CD4-positive, alpha-beta T cell treated with Interleukin-17A for 1 hour (primary cell): Measurements from ENCODE around the gene GALNT2.

Experiments used
- DNase-seq: peaks from one replicate; pipeline ENCODE4 v3.0.0-alpha.2; 2020

GALNT2 gene

DNA sequence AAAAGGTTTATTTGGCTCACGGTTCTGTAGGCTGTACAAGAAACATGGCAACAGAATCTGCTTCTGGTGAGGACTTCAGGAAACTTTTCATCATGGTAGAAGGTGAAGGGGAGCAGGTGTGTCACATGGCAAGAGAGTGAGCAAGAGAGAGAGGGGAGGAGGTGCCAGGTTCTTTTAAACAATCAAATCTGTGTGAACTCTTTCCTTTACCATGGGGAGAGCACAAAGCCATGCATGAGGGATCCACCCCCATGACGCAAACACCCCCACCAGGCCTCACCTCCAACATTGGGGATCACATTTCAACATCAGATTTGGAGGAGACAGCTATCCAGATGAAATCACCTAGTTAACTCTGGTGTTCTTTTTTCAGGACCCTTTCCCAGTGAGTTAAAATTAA, 103.6 kb downstream of the GALNT2 start:
- DNase-seq, result no peak

DNA sequence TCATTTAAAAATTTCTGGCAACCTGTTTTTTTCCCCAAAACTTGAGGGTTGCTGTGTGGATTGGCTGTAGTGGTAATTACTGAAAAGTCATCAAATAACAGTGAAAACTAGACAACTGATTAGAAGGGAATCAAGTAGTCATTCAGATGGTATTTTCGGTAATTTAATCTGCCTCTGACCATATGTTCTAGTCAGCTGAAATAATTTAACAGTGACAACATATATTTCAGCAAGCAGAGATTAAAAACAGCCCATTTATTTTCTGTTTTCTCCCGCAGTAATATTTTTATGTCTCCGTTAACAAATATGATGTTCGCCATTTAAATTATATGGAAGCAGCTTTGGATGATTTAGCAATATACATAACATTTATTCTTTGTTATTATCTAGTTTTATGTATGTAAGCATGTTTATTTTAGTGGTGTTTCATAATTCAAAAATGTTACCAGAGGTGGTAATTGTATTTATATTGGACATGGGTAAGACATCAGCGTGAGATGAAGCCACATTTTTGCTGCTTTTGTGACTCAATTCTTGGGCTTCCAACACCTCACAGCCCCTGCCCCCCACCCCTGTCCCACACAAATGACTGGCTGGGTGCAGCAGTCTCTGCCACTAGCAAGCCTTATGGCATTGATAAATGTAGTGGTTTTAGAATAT, 104.4 kb downstream of the GALNT2 start:
- no peak for DNase-seq

DNA sequence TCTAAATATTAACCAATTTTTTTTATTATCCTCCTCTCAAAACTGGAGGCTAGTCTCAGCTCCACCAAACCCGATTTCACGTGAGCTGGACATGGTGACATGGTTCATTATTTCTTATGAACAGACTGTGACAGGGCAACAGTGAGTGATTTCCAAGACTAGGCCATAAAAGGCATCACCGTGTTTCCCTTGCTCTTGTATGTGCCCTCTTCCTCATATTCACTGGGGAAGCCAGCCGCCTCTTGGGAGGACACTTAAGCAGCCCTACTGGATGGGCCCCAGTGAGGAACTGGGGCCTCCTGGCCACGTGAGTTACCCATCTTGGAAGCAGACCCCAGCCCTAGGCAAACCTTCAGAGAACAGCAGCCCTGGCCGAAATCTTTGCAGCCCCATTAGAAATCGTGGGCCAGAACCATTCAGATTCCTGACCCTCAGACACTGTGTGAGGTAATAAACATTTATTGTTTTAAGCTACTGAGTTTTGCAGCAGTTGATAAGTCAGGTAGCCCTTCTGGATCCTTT, 105.0 kb downstream of the GALNT2 start:
- DNase-seq, result no peak

DNA sequence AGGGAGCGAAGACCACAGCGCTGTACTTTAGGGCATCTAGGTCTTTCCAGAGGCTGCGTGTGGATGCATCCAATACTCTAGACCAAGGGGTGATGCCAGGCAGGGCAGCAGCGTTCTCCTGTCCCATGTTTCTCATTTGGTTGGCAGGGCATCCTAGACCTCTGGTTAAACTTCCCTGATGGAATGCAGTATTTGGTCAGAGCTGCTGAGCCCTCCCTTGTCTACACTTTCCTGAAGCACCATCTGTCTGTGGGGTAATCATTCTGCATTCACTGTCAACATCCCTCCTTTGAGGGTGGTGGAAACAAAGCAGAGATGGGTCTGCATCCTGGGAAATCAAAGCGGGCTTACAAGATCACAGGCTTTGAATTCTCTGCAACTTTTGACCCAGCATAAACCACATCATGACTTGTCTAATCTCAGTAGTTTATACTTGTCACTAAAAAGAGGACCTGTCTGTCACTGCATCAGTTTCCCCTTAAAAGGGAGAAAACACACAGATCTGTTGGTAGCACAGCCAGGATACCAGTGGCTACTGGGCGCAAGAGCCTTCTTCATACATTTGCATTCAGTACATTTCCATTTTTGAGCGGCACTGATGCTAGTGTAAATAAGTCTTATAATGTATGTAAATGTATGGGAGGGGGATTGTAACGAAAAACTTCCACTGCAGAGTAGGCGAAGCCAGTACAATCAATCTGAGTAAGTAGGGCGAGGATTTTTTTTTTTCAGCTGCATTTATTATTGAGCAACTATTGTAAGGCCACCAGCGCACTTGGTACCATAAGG, 106.3 kb downstream of the GALNT2 start:
- DNase-seq, result no peak

DNA sequence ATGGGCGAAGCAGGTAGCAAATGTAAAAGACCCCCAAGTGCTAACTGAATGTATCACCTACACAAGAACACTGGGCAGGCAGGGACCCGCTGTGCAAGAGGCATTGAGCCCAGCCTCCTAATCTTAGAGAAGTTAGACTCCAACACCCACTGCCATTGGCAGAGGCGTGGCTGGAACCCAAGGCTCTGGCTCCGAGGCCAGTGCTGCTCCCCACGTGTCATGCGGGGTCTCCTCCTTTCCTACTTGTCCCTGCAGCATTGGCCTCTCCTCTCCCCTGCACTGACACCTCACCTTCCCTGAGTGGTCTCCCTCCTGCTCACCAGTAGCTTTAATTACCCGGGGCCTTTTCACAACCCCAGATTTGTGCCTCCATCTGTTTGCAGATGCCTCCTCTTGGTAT, 107.0 kb downstream of the GALNT2 start:
- no peak for DNase-seq

DNA sequence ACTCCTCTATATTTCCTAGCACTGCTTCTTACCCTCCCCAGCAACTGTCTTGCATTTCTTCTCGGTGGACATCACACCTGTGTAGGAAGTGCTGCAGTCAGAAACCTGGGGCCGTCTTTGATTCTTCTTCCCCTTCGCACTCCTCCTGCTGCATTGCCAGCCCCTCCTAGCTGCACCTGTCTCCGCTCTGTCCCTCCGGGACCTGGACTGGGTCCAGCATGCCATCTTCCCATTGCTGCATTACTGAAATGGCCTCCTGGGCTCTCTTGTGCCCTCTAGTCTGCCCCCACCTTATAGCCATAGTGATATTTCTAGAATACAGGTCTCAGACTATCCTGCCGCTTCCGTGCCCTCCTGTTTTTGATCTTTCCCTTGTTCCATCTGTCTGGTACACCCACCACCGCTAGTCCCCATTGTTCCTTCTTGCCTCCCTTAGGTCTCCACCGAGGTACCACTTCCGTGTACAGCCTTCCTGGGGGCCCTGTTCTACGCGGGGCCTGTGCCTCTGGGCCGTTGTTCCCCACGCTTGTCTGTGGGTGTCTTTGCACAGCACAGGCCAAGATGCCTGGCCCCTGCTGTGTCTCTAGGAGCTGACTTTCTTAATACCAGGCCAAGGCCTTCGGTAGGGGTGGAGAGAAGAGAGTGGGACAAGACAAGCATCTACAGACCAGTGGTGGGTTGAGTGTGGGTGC, 107.6 kb downstream of the GALNT2 start:
- no peak for DNase-seq

DNA sequence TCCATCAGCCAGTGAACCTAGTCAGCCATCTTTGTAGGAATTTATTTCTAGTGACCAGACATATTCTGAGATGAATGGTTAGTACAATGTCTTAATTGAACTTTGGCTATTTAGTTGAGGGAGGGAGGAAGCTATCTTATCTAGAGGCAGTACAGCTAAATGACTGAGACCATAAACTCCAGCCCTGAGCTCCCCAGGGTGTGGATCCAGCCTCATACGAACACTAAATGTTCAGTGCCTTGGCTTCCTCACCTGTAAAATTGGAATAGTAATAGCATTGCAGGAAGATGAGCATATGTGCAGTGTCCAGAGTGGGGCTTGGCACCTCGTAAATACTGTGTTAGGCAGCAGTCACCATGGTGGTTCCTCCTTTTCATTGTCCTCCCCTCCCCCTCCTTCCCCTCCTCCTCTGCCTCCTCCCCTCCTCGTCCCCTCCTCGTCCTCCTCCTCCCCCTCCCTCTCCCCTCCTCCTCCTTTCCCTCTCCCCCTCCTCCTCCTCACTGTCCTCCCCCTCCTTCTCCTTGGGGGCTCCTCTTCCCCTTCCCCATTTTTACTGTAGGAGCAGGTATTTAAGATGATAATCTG, 108.2 kb downstream of the GALNT2 start:
- DNase-seq, result no peak

DNA sequence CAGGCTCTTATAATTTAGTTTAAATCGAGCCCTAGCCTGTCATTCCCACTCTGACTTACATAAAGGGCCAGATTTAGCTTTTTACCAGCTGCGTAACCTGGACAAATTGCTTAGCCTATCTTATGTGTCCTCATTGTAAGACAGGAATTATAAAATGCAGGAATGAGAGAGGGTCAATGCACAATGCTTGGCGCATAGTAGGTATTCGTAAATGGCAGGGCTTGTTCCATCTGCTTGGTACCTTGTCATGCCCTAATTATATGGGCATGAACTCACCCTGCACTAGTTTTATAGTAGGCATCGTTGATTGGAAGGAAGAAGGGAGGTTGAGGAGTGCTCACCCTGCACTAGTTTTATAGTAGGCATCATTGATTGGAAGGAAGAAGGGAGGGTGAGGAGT, 108.8 kb downstream of the GALNT2 start:
- no peak for DNase-seq

DNA sequence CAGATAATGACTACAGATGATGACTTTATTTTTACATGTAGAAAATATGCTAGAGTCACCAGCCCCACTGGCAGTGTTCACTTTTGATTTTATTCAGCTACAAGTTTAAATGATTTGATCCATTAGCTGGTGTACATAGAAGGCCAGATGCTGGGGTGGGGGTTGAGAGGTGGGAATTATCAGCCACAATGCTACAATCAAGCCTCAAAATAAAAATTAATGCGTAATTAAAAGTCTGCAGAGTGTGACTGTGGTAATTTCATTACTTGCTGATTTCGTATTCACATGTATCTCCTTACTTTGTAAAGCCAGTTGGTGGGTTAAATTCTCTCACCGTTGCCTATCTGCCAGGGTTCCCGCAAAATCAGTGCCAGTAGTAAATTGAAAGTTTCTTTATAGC, 109.3 kb downstream of the GALNT2 start:
- DNase-seq, result no peak

DNA sequence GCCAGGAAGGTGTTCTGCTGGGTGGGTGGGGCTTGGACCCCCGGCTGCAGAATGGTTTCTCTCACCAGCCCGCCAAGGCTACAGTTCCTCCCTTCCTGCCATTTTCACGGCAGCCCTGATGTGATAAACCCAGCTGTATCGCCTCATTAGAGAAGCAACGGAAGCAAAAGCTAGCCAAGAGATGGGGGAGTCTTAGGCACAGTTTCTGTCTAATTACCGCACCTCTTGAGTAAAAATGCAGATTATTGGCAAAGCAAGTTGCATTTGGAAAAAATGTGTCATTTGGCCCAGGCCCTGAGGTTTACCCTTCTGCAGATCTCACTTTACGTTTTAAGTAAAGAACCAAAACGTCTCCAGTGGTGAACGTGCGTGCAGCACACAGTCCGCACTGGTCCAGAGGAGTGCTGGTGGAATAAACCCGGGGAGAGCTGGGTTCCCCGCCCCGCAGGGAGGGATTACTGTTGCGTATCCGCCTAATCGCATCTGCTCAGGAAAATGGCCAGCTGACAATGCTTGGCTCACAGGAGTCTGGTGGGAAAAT, 109.9 kb downstream of the GALNT2 start:
- DNase-seq, result no peak

DNA sequence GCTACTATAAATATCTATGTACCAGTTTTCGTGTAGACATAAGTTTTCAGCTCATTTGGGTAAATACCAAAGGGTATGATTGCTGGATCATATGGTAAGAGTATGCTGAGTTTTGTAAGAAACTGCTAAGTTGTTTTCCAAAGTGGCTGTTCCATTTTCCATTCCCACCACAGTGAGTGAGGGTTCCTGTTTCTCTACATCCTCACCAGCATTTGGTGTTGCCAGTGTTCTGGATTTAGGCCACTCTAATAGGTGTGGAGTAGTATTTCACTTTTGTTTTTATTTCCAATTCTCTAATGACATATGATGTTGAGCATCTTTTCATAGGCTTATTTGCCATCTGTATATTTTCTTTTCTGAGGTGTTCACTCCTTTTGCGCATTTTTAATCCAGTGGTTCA, 112.2 kb downstream of the GALNT2 start:
- DNase-seq, result no peak

DNA sequence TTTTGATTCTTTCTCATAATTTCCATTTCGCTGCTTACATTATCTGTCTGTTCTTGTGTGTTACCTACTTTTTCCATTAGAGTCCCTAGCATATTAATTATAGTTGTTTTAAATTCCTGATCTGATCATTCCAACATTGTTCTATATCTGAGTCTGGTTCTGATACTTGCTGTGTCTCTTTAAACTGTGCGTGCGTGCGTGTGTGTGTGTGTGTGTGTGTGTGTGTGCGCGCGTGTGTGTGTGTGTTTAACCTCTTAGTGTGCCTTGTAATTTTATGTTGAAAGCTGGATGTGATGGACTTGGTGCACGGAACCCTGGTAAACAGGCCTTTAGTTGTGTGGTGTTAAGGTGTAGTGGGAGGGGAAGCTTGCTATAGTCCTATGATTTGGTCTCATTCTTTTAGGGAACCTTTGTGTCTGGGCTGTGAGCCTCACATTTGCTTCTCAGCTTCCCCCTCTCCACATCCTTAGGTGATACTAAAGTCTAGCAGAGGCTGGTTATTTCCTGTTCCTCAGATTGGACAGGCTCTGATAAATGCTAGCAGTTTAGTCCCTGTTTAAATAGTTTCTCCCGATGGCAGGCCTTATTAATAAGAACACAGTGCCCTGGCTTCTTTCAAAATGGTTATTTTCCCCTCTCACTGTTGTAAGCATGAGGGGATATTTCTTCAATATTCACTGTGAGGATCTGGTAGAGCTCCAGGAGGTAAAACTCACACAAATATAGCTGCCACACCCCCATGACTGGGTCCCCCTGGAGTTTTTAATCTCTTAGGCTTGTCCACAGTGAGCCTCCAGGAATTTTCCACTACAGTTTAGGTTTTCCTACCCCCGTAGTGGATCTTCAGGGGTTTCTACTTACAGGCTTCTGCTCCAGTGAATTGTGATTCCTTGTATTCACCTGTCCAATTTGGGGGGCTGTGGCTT, 118.3 kb downstream of the GALNT2 start:
- no peak for DNase-seq

DNA sequence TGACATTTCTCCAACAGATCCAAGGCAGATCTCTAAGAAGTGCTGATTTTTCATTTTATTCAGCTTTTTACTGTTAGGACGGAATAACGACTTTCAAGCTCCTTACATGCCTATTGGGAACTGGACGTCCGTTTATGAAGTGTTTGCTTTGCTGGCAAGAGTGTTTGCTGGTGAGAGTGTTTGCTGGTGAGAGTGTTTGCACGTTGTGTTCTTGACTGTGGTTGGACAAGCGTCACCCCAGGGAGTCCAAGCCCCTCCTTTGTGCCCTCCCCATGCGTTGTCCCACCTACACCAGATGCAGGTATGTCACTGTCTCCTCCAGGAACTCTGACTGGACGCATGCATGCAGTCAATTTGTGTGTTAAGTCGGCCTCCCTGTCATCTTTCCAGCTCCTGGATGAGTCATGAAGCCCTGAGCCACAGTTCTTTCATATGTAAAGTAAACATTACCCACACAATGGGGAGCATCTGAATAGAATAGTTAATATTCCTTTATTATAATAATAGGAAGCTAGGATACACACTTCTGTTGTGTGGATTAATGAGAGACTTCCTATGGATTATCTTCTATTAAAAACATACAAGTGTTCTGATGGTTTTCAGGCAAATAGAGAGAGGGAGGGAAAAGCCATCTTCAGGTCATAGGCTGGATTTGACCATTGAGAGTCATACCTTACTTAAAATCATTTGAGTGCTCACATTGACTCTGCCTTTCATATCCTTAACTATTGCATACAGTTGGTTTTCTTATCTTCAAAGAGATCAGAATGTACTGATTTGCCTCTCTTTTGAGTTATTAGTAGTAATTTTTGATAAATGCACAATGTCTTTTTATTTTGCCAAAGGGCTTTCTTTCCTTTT, 119.2 kb downstream of the GALNT2 start:
- DNase-seq, result no peak

DNA sequence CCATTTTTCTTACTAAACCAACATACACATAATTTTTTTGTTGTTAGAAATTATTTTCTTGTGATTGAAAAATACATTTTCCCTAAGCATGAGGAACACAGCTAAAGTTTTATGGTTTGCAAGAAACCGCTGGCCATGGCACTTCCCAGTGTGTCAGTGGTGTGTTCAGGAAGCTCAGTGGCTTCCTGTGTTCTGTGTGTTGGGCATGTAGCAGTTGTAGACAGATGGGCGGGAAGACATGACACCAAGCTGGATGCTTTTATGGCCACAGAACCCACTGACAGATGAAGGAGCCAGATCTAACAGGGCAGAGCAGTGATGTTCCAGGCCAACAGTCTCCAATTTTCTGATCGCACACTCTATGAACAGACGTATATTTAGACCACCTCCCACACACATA, 119.8 kb downstream of the GALNT2 start:
- peak; percentile 13 for DNase-seq

DNA sequence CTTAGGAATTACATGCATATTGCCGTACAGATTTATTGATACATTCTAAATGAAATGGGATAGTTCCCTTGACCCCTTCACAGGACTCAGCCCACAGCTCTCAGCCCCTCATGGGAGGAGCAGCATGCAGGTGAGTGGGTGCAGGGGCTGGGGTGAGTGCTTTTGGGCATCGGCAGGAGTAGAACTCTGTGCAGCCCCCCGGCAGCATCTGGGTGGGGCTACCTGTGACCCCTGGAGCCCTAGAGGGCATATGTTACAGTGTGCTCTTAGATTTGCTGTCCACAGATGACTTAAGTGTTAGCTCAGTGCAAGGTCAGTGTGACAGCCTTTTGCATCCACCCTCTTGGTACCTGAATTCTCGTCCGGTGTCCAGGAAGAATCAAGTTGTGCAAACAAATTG, 120.3 kb downstream of the GALNT2 start:
- DNase-seq, result no peak

DNA sequence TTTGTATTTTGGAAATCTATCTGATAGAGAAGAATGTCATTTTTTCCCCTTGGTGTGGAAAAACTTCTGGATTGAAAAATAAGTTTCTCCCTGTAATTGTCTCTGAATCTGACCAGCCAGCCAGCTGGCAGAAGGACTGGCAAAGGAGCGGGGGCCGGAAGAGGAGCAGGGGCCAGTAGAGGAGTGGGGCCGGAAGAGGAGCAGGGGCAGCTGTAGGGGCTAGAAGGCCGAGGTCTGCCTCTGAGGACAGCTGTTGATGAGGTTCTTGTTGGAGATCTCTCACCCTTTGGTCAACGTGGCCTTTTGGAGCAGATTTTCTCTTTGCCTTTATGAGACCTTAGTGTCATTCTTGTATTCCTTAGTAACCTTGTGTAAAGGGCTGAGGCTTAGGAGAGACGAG, 121.8 kb downstream of the GALNT2 start:
- DNase-seq, result no peak

DNA sequence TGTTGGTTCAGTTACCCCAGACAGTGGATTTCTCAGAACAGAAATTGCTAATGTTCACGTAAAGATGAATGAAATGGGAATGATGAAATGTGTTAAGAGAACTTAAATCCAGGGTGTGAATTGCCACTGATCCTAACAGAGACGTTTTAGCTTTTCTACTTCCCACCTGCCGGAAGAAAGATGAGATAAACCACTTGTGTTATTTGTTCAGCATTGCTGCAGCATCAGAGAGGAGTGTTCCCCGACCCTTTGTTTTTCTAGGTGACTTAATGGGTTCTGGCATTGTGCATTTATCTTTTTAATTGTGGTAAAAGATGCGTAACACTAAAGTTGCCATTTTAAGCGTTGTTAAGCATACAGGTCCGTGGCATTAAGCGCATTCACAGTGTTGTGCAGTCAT, 122.3 kb downstream of the GALNT2 start:
- no peak for DNase-seq

DNA sequence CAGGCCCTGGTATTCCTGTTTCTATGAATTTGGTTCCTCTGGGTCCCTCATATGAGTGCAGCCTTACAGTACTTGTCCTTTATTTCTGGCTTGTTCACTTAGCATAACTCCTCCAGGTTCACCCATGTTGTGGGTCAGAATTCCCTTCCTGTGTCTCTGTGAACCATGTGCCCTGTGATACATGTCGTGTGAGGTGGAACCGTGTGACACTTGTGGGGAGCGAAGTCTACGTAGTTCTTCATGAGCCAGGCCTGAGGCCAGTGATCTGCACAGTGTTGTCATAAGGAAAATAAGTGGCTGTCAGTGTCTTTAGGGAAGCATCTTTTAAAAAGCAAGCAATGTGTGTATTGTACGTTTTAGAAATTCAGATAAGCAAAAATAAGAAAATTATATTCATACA, 122.8 kb downstream of the GALNT2 start:
- DNase-seq, result no peak

DNA sequence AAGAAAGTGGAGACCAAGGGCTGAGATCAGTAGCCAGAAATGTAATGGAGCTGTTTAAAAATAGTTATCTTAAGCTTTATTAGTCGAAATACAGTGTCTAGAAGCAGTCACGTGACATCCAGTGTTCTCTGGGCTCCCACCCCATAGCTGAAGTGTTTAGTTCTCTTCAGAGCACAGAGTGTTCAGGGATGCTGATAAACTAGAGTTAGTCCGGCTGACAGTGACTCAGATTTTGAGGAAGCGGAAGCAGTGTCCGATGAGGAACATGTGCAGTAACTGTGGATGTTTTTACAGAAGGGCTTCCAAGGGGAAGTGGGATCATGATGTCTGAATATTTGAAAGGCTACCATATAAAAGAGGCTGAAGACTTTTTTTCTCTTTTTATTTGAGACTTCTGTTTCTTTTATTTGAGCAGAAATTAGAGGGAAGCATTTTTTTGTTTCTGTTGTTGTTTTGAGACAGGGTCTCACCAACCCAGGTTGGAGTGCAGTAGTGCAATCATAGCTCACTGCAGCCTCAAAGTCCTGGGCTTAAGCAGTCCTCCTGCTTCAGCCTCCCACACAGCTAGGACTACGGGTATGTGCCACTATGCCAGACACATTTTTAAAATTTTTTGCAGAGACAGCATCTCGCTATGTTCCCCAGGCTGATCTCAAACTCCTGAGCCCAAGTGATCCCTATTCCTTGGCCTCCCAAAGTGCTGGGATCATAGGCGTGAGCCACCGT, 124.2 kb downstream of the GALNT2 start:
- DNase-seq, result peak; percentile 16

DNA sequence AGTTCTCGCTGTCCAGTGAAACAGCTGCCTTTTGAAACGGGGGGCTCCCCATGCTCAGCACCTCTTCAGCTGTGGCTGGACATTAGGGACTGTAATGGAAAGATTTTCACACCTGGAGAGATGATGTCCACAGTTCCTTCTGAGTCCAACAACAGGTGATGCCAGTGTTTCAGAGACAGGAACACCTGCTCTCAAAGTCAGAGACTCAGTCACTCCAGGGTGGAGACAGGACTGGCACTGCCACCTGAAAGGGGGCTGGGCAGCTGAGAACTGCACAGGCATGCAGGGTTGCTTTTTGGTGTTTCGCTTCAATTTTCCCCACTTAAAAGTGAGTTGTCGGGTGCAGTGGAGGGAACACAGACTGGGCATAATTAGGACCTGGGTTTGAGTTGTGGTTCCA, 124.8 kb downstream of the GALNT2 start:
- DNase-seq, result no peak
